Measurements from ENCODE around the gene PTTG1IP.
"Not testable (repeated sequence)": the region's sequence is repeated elsewhere in the genome, so short reads cannot be mapped to it uniquely, and the experiment has no call there.

The PTTG1IP gene

GRCh38 chr21:44838951-44839350 is 34.5 kb downstream of the PTTG1IP start:
- no peak for DNase-seq

GRCh38 chr21:44838039-44838895 is 35.2 kb downstream of the PTTG1IP start:
- no peak for DNase-seq

- DNase-seq, result no peak
These were observed 36.0 kb downstream of the PTTG1IP start for GRCh38 chr21:44837537-44837936.

- no peak for DNase-seq
These were observed 36.6 kb downstream of the PTTG1IP start for GRCh38 chr21:44836666-44837471.

- no peak for DNase-seq
These were observed 37.2 kb downstream of the PTTG1IP start for GRCh38 chr21:44836349-44836665.

- DNase-seq, result no peak
These were observed 37.9 kb downstream of the PTTG1IP start for GRCh38 chr21:44835647-44835973.

GRCh38 chr21:44834951-44835646 is 38.4 kb downstream of the PTTG1IP start:
- no peak for DNase-seq

GRCh38 chr21:44834231-44834950 is 39.1 kb downstream of the PTTG1IP start:
- no peak for DNase-seq

- no peak for DNase-seq
These were observed 39.8 kb downstream of the PTTG1IP start for GRCh38 chr21:44833663-44834062.

- not testable (repeated sequence) for DNase-seq
These were observed 40.8 kb downstream of the PTTG1IP start for GRCh38 chr21:44832516-44833255.

- no peak for DNase-seq
These were observed 42.1 kb downstream of the PTTG1IP start for GRCh38 chr21:44831227-44831860.

- no peak for DNase-seq
These were observed 43.9 kb downstream of the PTTG1IP start for GRCh38 chr21:44829507-44830092.

GRCh38 chr21:44828362-44829056 is 45.0 kb downstream of the PTTG1IP start:
- no peak for DNase-seq

GRCh38 chr21:44823179-44823660 is 50.3 kb downstream of the PTTG1IP start:
- no peak for DNase-seq

- DNase-seq, result no peak
These were observed 50.9 kb downstream of the PTTG1IP start for GRCh38 chr21:44822484-44823178.

- no peak for DNase-seq
These were observed 52.6 kb downstream of the PTTG1IP start for GRCh38 chr21:44820851-44821250.

GRCh38 chr21:44819283-44820243 is 53.9 kb downstream of the PTTG1IP start:
- DNase-seq, result no peak

GRCh38 chr21:44818640-44819011 is 54.9 kb downstream of the PTTG1IP start:
- DNase-seq, result no peak
